PC-9 (cell line): Measurements from ENCODE around the gene GIMAP2. TPM values are rescaled to one million over a fixed set of nuclear protein-coding genes. Genes with fewer than 3 reads are reported as not detected.

Experiments
- BruUV-seq: library from RNA; stranded (reverse); fragments of 400-500 nt; replicated peaks from 2 replicates; lab custom pipeline; 2021; lab: Mats Ljungman, UMichigan
- CTCF ChIA-PET: fragments of 300-600 bp; sonication (Branson Sonifier 250); formaldehyde crosslinking; loops from one replicate; lab custom pipeline; 2022; ENCODE audit warnings: antibody characterized with exemption; lab: Charles Lee
- POLR2A ChIA-PET: fragments of 300-600 bp; sonication (Branson Sonifier 250); formaldehyde crosslinking; loops from one replicate; lab custom pipeline; 2022; ENCODE audit warnings: antibody characterized with exemption; ENCODE audit not compliant: unreplicated experiment; lab: Charles Lee
- DNase-seq, 2 experiments: peaks; one replicate each; pipeline versions ENCODE4 v3.0.0 to v3.0.0-alpha.2; 2015 to 2022; ENCODE audit warnings: mixed read lengths in 1 of 2
- H2AFZ ChIP-seq: fragments of 200-600 bp; sonication (generic); 2 replicates; pipeline ENCODE4 v1.8.1; 2017; ENCODE audit warnings: antibody characterized with exemption
- H3F3A ChIP-seq: fragments of 200-600 bp; sonication (generic); 2 replicates; pipeline ENCODE4 v1.8.1; 2017; ENCODE audit warnings: antibody characterized with exemption, mild to moderate bottlenecking, low read depth; ENCODE audit not compliant: insufficient read depth
- H3K27ac ChIP-seq: fragments of 200-600 bp; sonication (generic); 2 replicates; pipeline ENCODE4 v1.6.1; 2016; ENCODE audit warnings: mixed run types
- H3K27me3 ChIP-seq: fragments of 200-600 bp; sonication (generic); 2 replicates; pipeline ENCODE4 v1.6.1; 2016; ENCODE audit warnings: low read depth, mixed run types; ENCODE audit not compliant: insufficient read depth
- H3K36me3 ChIP-seq: fragments of 200-600 bp; sonication (generic); 2 replicates; pipeline ENCODE4 v1.6.1; 2016; ENCODE audit warnings: low read depth, mixed run types
- H3K4me1 ChIP-seq: fragments of 200-600 bp; sonication (generic); replicated peaks from 2 replicates; pipeline ENCODE4 v1.6.1; 2016; ENCODE audit warnings: mixed run types; ENCODE audit not compliant: insufficient read depth
- H3K4me2 ChIP-seq: fragments of 200-600 bp; sonication (generic); 2 replicates; pipeline ENCODE4 v1.6.1; 2017; ENCODE audit warnings: mixed run types
- H3K4me3 ChIP-seq: fragments of 200-600 bp; sonication (generic); 2 replicates; pipeline ENCODE4 v1.6.1; 2016; ENCODE audit warnings: mixed run types
- H3K79me2 ChIP-seq: fragments of 200-600 bp; sonication (generic); 2 replicates; pipeline ENCODE4 v1.6.1; 2017; ENCODE audit warnings: low read depth, mixed run types
- H3K9me2 ChIP-seq: fragments of 200-600 bp; sonication (generic); 2 replicates; pipeline ENCODE4 v1.8.1; 2017; ENCODE audit warnings: mild to moderate bottlenecking; ENCODE audit not compliant: insufficient read depth
- H3K9me3 ChIP-seq: fragments of 200-600 bp; sonication (generic); 2 replicates; pipeline ENCODE4 v1.8.1; 2016; ENCODE audit warnings: low read depth; ENCODE audit not compliant: insufficient read depth
- H4K20me1 ChIP-seq: fragments of 200-600 bp; sonication (generic); 2 replicates; pipeline ENCODE4 v1.8.1; 2017; ENCODE audit not compliant: insufficient read depth
- EZH2 ChIP-seq: fragments of 200-600 bp; sonication (generic); IDR thresholded peaks from 2 replicates; pipeline ENCODE4 v1.8.0; 2017; ENCODE audit warnings: antibody characterized with exemption, low read depth
- intact Hi-C: fragments of 100-400 bp; cut with micrococcal nuclease; formaldehyde crosslinking; loops from one replicate; pipeline ENCODE4 v1.10.0; 2022; ENCODE audit not compliant: unreplicated experiment
- total RNA-seq: library from RNA; stranded (reverse); gene quantifications from 2 replicates; pipeline ENCODE4 v1.2.3, GENCODE V29; 2021
- TF ChIP-seq, protein P1 (sequence below): fragments of 200-600 bp; sonication (generic); conservative IDR thresholded peaks from 2 replicates; pipeline ENCODE4 v1.6.1; 2017; ENCODE audit warnings: mixed run types, antibody characterized with exemption, mild to moderate bottlenecking, moderate library complexity

The GIMAP2 gene
- total RNA-seq, 1 experiment from 2014 or later, result 0.81 TPM

GRCh38 chr7:150728609-150729008 lies 43.1 kb downstream of the GIMAP2 start:
- no peaks in the 10 kb centered on the region for H3F3A ChIP-seq
- ChIA-PET CTCF (no interaction called here), POLR2A (no interaction called here)
- H4K20me1 ChIP-seq, result no peaks in the 10 kb centered on the region
- no peak for DNase-seq
- no TSS peak for BruUV-seq
- no peaks in the 10 kb centered on the region for H3K9me2 ChIP-seq
- no peaks in the 10 kb centered on the region for H3K9me3 ChIP-seq
- intact Hi-C loops, result no loop called here
- H2AFZ ChIP-seq, result no peak overlapping the region
- no peaks in the 10 kb centered on the region for H3K4me1 ChIP-seq
- no peak overlapping the region for H3K4me2 ChIP-seq
- H3K27me3 ChIP-seq, result peaks cover 33% of the 10 kb centered on the region; the same call in 1 of the 2 replicates
- no peak overlapping the region for H3K27ac ChIP-seq
- TF ChIP-seq EZH2, result no peak
- TF ChIP-seq, protein P1, sequence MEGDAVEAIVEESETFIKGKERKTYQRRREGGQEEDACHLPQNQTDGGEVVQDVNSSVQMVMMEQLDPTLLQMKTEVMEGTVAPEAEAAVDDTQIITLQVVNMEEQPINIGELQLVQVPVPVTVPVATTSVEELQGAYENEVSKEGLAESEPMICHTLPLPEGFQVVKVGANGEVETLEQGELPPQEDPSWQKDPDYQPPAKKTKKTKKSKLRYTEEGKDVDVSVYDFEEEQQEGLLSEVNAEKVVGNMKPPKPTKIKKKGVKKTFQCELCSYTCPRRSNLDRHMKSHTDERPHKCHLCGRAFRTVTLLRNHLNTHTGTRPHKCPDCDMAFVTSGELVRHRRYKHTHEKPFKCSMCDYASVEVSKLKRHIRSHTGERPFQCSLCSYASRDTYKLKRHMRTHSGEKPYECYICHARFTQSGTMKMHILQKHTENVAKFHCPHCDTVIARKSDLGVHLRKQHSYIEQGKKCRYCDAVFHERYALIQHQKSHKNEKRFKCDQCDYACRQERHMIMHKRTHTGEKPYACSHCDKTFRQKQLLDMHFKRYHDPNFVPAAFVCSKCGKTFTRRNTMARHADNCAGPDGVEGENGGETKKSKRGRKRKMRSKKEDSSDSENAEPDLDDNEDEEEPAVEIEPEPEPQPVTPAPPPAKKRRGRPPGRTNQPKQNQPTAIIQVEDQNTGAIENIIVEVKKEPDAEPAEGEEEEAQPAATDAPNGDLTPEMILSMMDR, result no peak
- H3K36me3 ChIP-seq, result no peaks in the 10 kb centered on the region
- H3K4me3 ChIP-seq, result no peak overlapping the region
- no peaks in the 10 kb centered on the region for H3K79me2 ChIP-seq

- H3K9me3 ChIP-seq, result no peaks in the 10 kb centered on the region
Observed at GRCh38 chr7:150731916-150732315, 46.4 kb downstream of the GIMAP2 start.

DNA sequence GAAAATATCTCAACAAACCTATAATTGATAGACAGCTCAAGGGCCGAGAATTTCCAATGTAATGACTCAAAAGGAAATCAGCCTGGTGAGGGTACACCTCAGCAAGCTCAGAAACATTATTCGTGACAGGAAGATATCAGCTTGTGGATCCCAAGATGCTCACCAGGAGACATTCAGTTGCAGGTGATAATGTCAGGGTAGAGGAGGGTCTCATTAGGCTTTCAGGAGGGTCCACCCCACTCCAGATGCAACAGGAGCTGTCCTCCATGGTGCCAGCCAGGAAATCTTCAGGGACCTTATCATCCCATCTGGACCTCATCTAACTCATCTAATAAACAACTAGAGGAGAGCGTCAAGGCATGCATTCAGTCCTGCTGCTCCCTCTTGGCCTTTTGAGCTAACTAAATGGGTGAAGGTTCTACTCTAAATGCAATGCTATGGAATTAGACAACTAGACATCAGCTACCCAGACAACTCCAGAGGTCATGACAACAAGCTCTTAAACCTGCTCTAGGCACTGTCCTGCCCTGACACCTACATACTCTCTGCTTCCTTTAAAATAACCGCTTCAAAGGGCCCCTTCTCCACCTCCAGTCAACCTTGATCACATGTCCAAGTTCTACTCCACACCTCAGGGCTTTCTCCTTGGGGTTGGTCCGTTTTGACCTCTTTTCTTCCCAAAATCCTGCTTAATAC lies 47.4 kb downstream of the GIMAP2 start:
- ChIA-PET CTCF (no interaction called here), POLR2A (no interaction called here)
- peaks cover 31% of the 10 kb centered on the region for H3K27me3 ChIP-seq
- no peak for TF ChIP-seq EZH2
- TF ChIP-seq, protein P1, result no peak
- no peaks in the 10 kb centered on the region for H3K9me3 ChIP-seq
- H3K9me2 ChIP-seq, result no peaks in the 10 kb centered on the region
- no peaks in the 10 kb centered on the region for H3K4me1 ChIP-seq
- no peak overlapping the region for H3K4me3 ChIP-seq
- H2AFZ ChIP-seq, result no peak overlapping the region
- DNase-seq, result no peak
- no peaks in the 10 kb centered on the region for H3K79me2 ChIP-seq
- H3K36me3 ChIP-seq, result no peaks in the 10 kb centered on the region
- H4K20me1 ChIP-seq, result no peaks in the 10 kb centered on the region
- no peak overlapping the region for H3K4me2 ChIP-seq
- H3F3A ChIP-seq, result no peaks in the 10 kb centered on the region
- H3K27ac ChIP-seq, result no peak overlapping the region
- BruUV-seq, result no TSS peak
- intact Hi-C loops, result no loop called here

More at GRCh38 chr7:150731916-150732315, 46.4 kb downstream of the GIMAP2 start:
- Histone ChIP-seq H2AFZ (no peak overlapping the region), H3K4me2 (no peak overlapping the region), H3F3A (no peaks in the 10 kb centered on the region), H3K4me3 (no peak overlapping the region), H3K4me1 (no peaks in the 10 kb centered on the region), H3K27me3 (peaks cover 20% of the 10 kb centered on the region), H4K20me1 (no peaks in the 10 kb centered on the region), H3K79me2 (no peaks in the 10 kb centered on the region), H3K27ac (no peak overlapping the region), H3K9me2 (no peaks in the 10 kb centered on the region), H3K36me3 (no peaks in the 10 kb centered on the region)
- ChIA-PET POLR2A (no interaction called here), CTCF (no interaction called here)
- no TSS peak for BruUV-seq
- TF ChIP-seq EZH2, result no peak
- intact Hi-C loops, result no loop called here
- no peak for DNase-seq
